Loucy (cell line): ENCODE data around the gene CIB4.

Source experiments
- H2AFZ ChIP-seq: fragments of 200-600 bp; sonication (generic); 2 replicates; pipeline ENCODE4 v1.6.0; 2016; ENCODE audit warnings: antibody characterized with exemption, mild to moderate bottlenecking, low read length, moderate library complexity
- H3F3A ChIP-seq: fragments of 200-600 bp; 2 replicates; pipeline ENCODE4 v1.6.0; 2016; ENCODE audit warnings: antibody characterized with exemption, low read depth, mild to moderate bottlenecking
- H3K27me3 ChIP-seq: fragments of 200-600 bp; sonication (generic); 2 replicates; pipeline ENCODE4 v1.6.1; 2014; ENCODE audit warnings: low read length, mild to moderate bottlenecking; ENCODE audit not compliant: insufficient read depth, poor library complexity, severe bottlenecking
- H3K36me3 ChIP-seq: fragments of 200-600 bp; sonication (generic); 2 replicates; pipeline ENCODE4 v1.6.1; 2016; ENCODE audit warnings: low read length; ENCODE audit not compliant: insufficient read depth
- H3K4me1 ChIP-seq: fragments of 200-600 bp; sonication (generic); 2 replicates; pipeline ENCODE4 v1.5.1; 2014; ENCODE audit warnings: low read length, mild to moderate bottlenecking; ENCODE audit not compliant: insufficient read depth, poor library complexity, severe bottlenecking
- H3K4me2 ChIP-seq: fragments of 200-600 bp; sonication (generic); 2 replicates; pipeline ENCODE4 v1.6.0; 2014; ENCODE audit warnings: antibody characterized with exemption, low read length, low read depth, mild to moderate bottlenecking; ENCODE audit not compliant: poor library complexity, severe bottlenecking
- H3K4me3 ChIP-seq: fragments of 200-600 bp; sonication (generic); 2 replicates; pipeline ENCODE4 v1.5.1; 2014; ENCODE audit warnings: low read length, mild to moderate bottlenecking, mixed read lengths; ENCODE audit not compliant: poor library complexity, severe bottlenecking
- H3K79me2 ChIP-seq: fragments of 200-600 bp; sonication (generic); 2 replicates; pipeline ENCODE4 v1.6.1; 2014; ENCODE audit warnings: low read length; ENCODE audit not compliant: insufficient read depth
- H3K9ac ChIP-seq: fragments of 200-600 bp; sonication (generic); 2 replicates; pipeline ENCODE4 v1.6.0; 2014; ENCODE audit warnings: mild to moderate bottlenecking, low read depth, low read length, moderate library complexity; ENCODE audit not compliant: poor library complexity, severe bottlenecking
- H3K9me2 ChIP-seq: fragments of 200-600 bp; sonication (generic); replicated peaks from 2 replicates; pipeline ENCODE4 v1.6.1; 2016; ENCODE audit warnings: low read depth, low read length, mixed read lengths
- H3K9me3 ChIP-seq: fragments of 200-600 bp; sonication (generic); 2 replicates; pipeline ENCODE4 v1.6.1; 2014; ENCODE audit warnings: mild to moderate bottlenecking, antibody characterized with exemption, low read length, low read depth; ENCODE audit not compliant: insufficient read depth
- H4K20me1 ChIP-seq: fragments of 200-600 bp; sonication (generic); 2 replicates; pipeline ENCODE4 v1.6.0; 2014; ENCODE audit warnings: antibody characterized with exemption, low read length, mild to moderate bottlenecking; ENCODE audit not compliant: insufficient read depth, poor library complexity, severe bottlenecking
- CTCF ChIP-seq: fragments of 200-600 bp; sonication (generic); conservative IDR thresholded peaks from 2 replicates; pipeline ENCODE4 v1.5.1; 2014; ENCODE audit warnings: mild to moderate bottlenecking, antibody characterized with exemption, low read length
- EZH2phosphoT487 ChIP-seq: fragments of 200-600 bp; IDR thresholded peaks from 2 replicates; pipeline ENCODE4 v1.6.1; 2018; ENCODE audit warnings: antibody characterized with exemption, mild to moderate bottlenecking, moderate library complexity, borderline replicate concordance

CIB4 gene

DNA sequence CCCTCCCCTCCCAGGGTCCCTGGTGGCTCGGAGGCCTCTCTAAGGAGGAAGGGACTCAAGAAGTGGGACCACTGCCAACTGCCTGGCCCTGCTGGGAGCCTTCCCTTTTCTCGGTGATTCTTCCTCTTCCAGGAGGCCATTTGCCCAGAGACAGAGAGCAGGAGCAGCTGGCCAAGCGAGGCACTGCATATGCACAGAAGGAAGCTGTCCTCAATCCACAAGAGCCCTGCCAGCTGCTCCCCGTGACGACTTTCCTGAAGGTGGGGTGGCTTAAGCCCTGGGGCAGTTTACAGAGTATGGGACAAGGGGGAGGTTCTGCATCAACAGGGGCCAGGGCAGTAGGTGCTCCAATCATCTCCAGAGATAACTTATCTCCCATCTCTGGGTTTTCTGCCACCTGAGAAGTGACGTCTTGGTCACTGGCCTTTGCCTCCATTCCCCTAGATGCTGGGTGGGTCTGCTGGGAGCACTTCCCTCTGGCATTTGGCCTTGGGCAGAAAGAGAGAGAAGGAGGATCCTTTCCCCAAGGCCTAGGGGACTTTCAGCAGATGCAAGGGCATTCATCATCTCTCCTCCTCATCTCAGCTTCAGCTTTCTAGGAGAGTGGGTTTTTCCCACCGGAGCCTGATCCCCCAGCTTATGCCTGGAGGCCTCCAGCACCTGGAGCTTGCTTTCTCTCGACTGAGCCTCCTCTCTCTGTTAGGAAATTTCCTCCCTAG lies 28.5 kb downstream of the CIB4 start:
- Histone ChIP-seq H3K9me3 (no peaks in the 10 kb centered on the region), H3K9me2 (no peaks in the 10 kb centered on the region), H3K4me1 (no peaks in the 10 kb centered on the region), H2AFZ (no peak overlapping the region), H3K27me3 (no peaks in the 10 kb centered on the region), H3K36me3 (no peaks in the 10 kb centered on the region), H3K9ac (no peak overlapping the region), H4K20me1 (no peaks in the 10 kb centered on the region), H3K79me2 (no peaks in the 10 kb centered on the region), H3K4me2 (no peak overlapping the region), H3F3A (no peaks in the 10 kb centered on the region), H3K4me3 (no peak overlapping the region)
- TF ChIP-seq CTCF (no peak), EZH2phosphoT487 (no peak)

- Histone ChIP-seq H4K20me1 (no peaks in the 10 kb centered on the region), H3K9ac (no peak overlapping the region)
Measured at GRCh38 chr2:26612034-26612433, 29.1 kb downstream of the CIB4 start.

DNA sequence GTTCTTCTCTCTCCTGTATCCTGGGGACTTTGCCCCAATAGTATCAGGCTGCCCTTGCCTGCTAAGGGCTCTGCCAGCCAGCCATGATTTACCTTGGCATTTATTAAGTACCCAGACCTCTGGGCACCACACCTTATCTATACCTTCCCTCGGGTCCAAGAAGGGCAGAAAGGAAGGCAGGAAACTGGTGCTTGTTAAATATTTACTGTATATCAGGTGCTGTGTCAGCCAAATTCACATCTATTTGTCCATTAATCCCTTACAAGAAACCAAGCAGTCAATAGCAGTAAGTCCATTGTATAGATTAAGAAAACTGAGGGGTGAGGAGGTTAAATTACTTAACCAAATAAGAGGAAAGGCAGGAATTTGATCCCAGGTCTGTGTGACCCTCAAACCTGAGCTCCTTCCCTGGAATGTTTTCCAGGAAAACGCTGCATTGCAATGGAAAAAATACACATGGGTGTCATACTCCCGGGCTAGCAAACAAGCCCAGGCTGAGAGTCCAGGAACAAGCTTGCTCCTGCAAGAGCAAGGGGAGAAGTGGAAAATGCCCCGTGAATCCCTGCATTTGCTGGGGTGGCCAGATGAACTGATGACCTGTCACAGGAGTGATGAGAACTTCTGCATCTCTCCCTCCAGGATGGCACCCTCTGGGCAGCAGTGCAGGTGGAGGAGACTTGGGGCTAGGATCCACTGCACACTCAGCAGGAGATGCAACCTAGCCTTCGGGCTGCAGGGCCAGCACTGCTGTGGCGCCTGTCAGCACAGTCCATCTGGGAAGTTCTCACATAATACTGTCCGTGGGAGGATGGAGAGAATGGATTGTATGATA lies 30.4 kb downstream of the CIB4 start:
- Histone ChIP-seq H3K4me2 (no peak overlapping the region), H3K9ac (no peak overlapping the region), H3K36me3 (no peaks in the 10 kb centered on the region), H3K79me2 (no peaks in the 10 kb centered on the region), H3K4me3 (no peak overlapping the region), H3K27me3 (no peaks in the 10 kb centered on the region), H3F3A (no peaks in the 10 kb centered on the region), H3K9me3 (no peaks in the 10 kb centered on the region), H4K20me1 (no peaks in the 10 kb centered on the region), H3K4me1 (no peaks in the 10 kb centered on the region), H3K9me2 (no peaks in the 10 kb centered on the region), H2AFZ (no peak overlapping the region)
- TF ChIP-seq EZH2phosphoT487 (no peak), CTCF (no peak)

More at GRCh38 chr2:26612034-26612433, 29.1 kb downstream of the CIB4 start:
- no peak overlapping the region for H2AFZ ChIP-seq
- no peaks in the 10 kb centered on the region for H3F3A ChIP-seq
- H3K79me2 ChIP-seq: no peaks in the 10 kb centered on the region
- H3K27me3 ChIP-seq: no peaks in the 10 kb centered on the region
- no peak overlapping the region for H3K4me3 ChIP-seq
- TF ChIP-seq CTCF (no peak), EZH2phosphoT487 (no peak)
- no peaks in the 10 kb centered on the region for H3K36me3 ChIP-seq
- no peak overlapping the region for H3K4me2 ChIP-seq
- H3K9me3 ChIP-seq: no peaks in the 10 kb centered on the region
- no peaks in the 10 kb centered on the region for H3K9me2 ChIP-seq
- H3K4me1 ChIP-seq: no peaks in the 10 kb centered on the region
